Naive thymus-derived CD8-positive, alpha-beta T cell (primary cell): Measurements from ENCODE around the gene TOP3A. TPM values are rescaled to one million over a fixed set of nuclear protein-coding genes. Genes with fewer than 3 reads are reported as not detected.
A peak's percentile ranks its signal among the peaks of the same experiment; 100 is the strongest.

Experiments
- ATAC-seq, 2 donors: fragments of 150-1000 bp; cut with Tn5 transposase in 1 of 2; sonication (Bioruptor Pico), chemical (Tn5 transposase) in 1 of 2; 1 replicate in 1 of 2; 2 replicates in 1 of 2; pipeline ENCODE4 v1.10.0; 2021; ENCODE audit warnings: mild to moderate bottlenecking in 2 of 2, moderate library complexity in 2 of 2
- POLR2A ChIA-PET: fragments of 350-600 bp; sonication (Branson Sonifier 250); formaldehyde crosslinking; loops from one replicate; lab custom pipeline; 2021; ENCODE audit warnings: antibody characterized with exemption; lab: Charles Lee
- DNase-seq, 10 donors: peaks; one replicate each; pipeline versions ENCODE4 v3.0.0 to v3.0.0-alpha.2; 2020 to 2022
- H3K27ac Mint-ChIP-seq, 10 donors: one replicate each; pipeline ENCODE4 v1.8.0; 2020 to 2022; ENCODE audit warnings: mild to moderate bottlenecking in 10 of 10, mixed read lengths in 10 of 10, moderate library complexity in 4 of 10, inconsistent platforms in 1 of 10
- H3K27me3 Mint-ChIP-seq, 5 donors: one replicate each; pipeline ENCODE4 v1.8.0; 2021 to 2022; ENCODE audit warnings: mixed read lengths in 5 of 5
- H3K36me3 Mint-ChIP-seq, 3 donors: one replicate each; pipeline ENCODE4 v1.8.0; 2020 to 2022; ENCODE audit warnings: mixed read lengths in 3 of 3, mild to moderate bottlenecking in 2 of 3, inconsistent platforms in 1 of 3
- H3K4me1 Mint-ChIP-seq, 4 donors: one replicate each; pipeline ENCODE4 v1.8.0; 2021 to 2022; ENCODE audit warnings: mixed read lengths in 4 of 4
- H3K4me3 Mint-ChIP-seq, 10 donors: one replicate each; pipeline ENCODE4 v1.8.0; 2020 to 2022; ENCODE audit warnings: mild to moderate bottlenecking in 10 of 10, mixed read lengths in 10 of 10, moderate library complexity in 6 of 10, inconsistent platforms in 1 of 10
- H3K9me3 Mint-ChIP-seq, 9 donors: one replicate each; pipeline ENCODE4 v1.8.0; 2020 to 2022; ENCODE audit warnings: mixed read lengths in 9 of 9, mild to moderate bottlenecking in 3 of 9, inconsistent platforms in 1 of 9, moderate library complexity in 1 of 9
- polyA plus RNA-seq, 3 donors: library from polyadenylated mRNA; unstranded; fragments of 300-500 nt; fragmentation: Illumina TruSeq; gene quantifications; one replicate each; pipeline ENCODE4 v1.2.3, GENCODE V29; 2021
- total RNA-seq, 8 experiments: library from RNA in 2 of 8; stranded (reverse) in 2 of 8; gene quantifications; one replicate each; pipeline ENCODE4 v1.2.3 and lab custom pipeline; 2021 to 2026

TOP3A gene
- total and polyA plus RNA-seq, 5 experiments from 2014 or later = 9.0 to 49.7 (median 24.9) TPM

DNA sequence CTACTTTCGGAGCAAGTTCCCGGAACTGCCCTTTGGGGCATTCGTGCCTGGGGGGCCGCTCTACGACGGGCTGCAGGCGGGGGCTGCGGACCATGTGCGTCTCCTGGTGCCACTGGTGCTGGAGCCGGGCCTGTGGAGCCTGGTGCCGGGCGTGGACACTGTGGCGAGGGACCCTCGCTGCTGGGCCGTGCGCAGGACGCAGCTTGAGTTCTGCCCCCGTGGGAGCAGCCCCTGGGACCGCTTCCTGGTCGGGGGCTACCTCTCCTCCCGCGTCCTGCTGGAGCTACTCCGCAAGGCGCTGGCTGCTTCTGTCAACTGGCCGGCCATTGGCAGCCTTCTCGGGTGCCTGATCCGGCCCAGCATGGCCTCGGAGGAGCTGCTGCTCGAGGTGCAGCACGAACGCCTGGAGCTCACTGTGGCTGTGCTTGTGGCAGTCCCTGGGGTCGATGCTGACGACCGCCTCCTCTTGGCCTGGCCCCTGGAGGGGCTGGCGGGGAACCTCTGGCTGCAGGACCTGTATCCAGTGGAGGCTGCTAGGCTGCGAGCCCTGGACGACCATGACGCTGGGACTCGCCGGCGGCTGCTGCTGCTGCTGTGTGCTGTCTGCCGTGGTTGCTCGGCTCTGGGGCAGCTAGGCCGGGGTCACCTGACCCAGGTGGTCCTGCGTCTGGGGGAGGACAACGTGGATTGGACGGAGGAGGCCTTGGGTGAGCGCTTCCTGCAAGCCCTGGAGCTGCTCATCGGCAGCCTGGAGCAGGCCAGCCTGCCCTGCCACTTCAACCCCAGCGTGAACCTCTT, 50.7 kb downstream of the TOP3A start:
- DNase-seq (no peak), ATAC-seq (no peak)
- Mint-ChIP-seq H3K9me3 (no peaks in the 10 kb centered on the region), H3K4me1 (peaks cover 12 to 32% (median 27%) of the 10 kb centered on the region in 4 donors), H3K36me3 (peaks cover 0 to 16% (median 3%) of the 10 kb centered on the region in 3 donors), H3K27ac (no peak overlapping the region), H3K4me3 (no peak overlapping the region), H3K27me3 (no peaks in the 10 kb centered on the region)
- POLR2A ChIA-PET = interaction anchor here (0.6 to 1.2 kb wide), 3 partner anchors 42 to 51 kb away, joined by 4 to 5 read pairs (median 4); partner anchors contain the start of genes SMCR8 and TOP3A

DNA sequence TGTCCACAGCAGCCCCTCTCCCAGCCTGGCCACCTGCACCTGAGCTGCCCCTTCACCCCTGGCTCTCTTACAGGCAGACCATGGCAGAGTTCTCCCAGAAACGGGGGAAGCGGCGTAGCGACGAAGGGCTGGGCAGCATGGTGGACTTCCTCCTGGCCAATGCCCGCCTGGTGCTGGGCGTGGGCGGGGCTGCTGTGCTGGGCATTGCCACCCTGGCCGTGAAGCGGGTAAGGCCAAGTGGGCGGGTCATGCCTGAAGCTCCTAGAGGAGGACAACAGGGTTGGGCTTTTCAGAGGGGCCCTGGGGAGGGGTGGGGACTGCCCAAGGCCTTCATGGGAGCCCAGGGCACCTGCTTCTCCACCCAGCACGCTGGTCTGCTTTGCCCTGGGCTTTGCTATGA, 52.2 kb downstream of the TOP3A start:
- ATAC-seq = no peak
- Mint-ChIP-seq H3K27me3 (no peaks in the 10 kb centered on the region), H3K9me3 (no peaks in the 10 kb centered on the region), H3K36me3 (peaks cover 0 to 16% (median 3%) of the 10 kb centered on the region in 3 donors), H3K4me1 (peaks cover 15 to 37% (median 34%) of the 10 kb centered on the region in 4 donors), H3K4me3 (peak overlapping the region in 3 of 10 donors; percentile 33 to 88 (median 79)), H3K27ac (peak overlapping the region in 4 of 10 donors; percentile 20 to 95 (median 86))
- peak in 1 of 10 donors; percentile 59 for DNase-seq
- POLR2A ChIA-PET = interaction anchor here (0.7 to 4.1 kb wide), 3 partner anchors 12 to 52 kb away, joined by 3 to 20 read pairs (median 4); partner anchors contain the start of genes SMCR8 and TOP3A

DNA sequence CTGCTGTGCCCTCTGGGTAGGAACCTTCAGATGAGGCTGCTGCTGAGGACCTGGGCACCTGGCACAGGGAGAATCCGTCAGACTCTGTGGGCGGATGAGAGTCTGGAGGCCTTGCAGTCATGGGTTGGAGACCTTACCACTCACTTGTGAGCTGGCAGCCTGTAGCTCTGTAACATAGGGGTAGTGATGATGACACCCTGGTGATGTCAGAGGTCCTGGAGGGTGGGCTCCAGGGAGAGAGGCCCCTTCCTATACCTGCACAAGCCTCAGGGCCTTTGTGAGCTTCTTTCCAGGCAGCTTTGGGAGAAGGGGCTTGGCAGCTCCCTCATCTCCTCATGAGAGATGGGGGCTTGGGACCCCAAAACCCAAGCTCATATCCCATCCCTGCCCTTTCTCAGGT, 52.7 kb downstream of the TOP3A start:
- H3K36me3 Mint-ChIP-seq = peaks cover 0 to 16% (median 3%) of the 10 kb centered on the region in 3 donors
- H3K27me3 Mint-ChIP-seq = no peaks in the 10 kb centered on the region
- DNase-seq = no peak
- H3K4me1 Mint-ChIP-seq = peaks cover 15 to 40% (median 38%) of the 10 kb centered on the region in 4 donors
- no peak for ATAC-seq
- POLR2A ChIA-PET = interaction anchor here (0.7 to 4.1 kb wide), 2 partner anchors 12 to 53 kb away, joined by 3 to 20 read pairs; partner anchors contain the start of genes SMCR8 and TOP3A
- peak overlapping the region; percentile 76 to 88 (median 84) for H3K4me3 Mint-ChIP-seq
- no peaks in the 10 kb centered on the region for H3K9me3 Mint-ChIP-seq
- H3K27ac Mint-ChIP-seq = peak overlapping the region in 9 of 10 donors; percentile 79 to 95 (median 92)

DNA sequence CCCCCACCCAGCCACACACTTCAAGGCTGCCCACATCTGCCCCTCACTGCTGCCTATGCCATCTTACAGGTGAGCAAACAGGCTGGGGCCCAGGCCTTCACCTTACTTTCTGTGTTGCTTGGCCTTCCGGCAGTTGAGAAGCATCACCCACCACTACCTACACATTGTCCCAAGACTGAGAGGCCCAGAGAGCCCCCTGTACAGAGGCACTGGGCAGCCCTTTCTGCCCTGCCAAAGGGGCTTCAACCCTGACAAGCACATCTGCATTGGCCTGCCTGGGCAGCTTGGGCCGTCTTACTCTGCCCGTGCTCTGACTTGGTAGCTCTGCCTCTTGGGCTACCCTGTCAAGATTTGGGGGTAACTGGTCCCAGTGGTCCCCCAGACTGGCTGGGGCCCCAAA, 53.1 kb downstream of the TOP3A start:
- POLR2A ChIA-PET = interaction anchor here (1.2 to 4.1 kb wide), 3 partner anchors 8 to 53 kb away, joined by 4 to 20 read pairs (median 6); partner anchors contain the start of genes LLGL1, SMCR8 and TOP3A
- Mint-ChIP-seq H3K27me3 (no peaks in the 10 kb centered on the region), H3K27ac (peak overlapping the region; percentile 79 to 95 (median 92)), H3K4me1 (peaks cover 18 to 44% (median 42%) of the 10 kb centered on the region in 4 donors), H3K36me3 (peaks cover 0 to 17% (median 3%) of the 10 kb centered on the region in 3 donors), H3K4me3 (peak overlapping the region; percentile 76 to 88 (median 84)), H3K9me3 (no peaks in the 10 kb centered on the region)
- DNase-seq (peak in 1 of 10 donors; percentile 48), ATAC-seq (no peak)

DNA sequence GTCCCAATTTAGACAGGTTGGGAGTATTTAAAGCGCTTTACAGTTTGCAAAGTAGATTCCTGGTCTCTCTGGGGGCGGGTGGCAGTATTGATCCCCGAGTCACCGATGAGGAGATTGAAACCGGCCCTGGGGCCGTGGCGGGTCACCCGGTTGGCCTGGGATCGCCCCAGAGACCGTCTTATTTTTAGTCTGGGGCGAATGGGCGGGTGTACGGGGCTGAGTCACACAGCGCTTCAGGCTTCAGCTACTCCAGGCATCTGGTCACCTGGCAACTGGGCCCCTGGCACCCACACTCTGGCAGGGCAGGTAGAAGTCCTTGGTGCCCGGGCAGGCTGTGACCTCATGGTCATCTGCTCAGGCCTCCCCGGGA, 53.7 kb downstream of the TOP3A start:
- H3K36me3 Mint-ChIP-seq = peaks cover 0 to 18% (median 3%) of the 10 kb centered on the region in 3 donors
- H3K27ac Mint-ChIP-seq = peak overlapping the region; percentile 79 to 95 (median 92)
- H3K9me3 Mint-ChIP-seq = no peaks in the 10 kb centered on the region
- ATAC-seq (no peak), DNase-seq (peak in 2 of 10 donors; percentile 27 to 29)
- H3K4me3 Mint-ChIP-seq = peak overlapping the region; percentile 76 to 88 (median 84)
- peaks cover 18 to 50% (median 46%) of the 10 kb centered on the region in 4 donors for H3K4me1 Mint-ChIP-seq
- no peaks in the 10 kb centered on the region for H3K27me3 Mint-ChIP-seq
- POLR2A ChIA-PET = interaction anchor here (0.6 to 4.1 kb wide), 5 partner anchors 8 to 154 kb away, joined by 4 to 20 read pairs (median 6); partner anchors contain the start of genes ALKBH5, LLGL1, SMCR8 and TOP3A

DNA sequence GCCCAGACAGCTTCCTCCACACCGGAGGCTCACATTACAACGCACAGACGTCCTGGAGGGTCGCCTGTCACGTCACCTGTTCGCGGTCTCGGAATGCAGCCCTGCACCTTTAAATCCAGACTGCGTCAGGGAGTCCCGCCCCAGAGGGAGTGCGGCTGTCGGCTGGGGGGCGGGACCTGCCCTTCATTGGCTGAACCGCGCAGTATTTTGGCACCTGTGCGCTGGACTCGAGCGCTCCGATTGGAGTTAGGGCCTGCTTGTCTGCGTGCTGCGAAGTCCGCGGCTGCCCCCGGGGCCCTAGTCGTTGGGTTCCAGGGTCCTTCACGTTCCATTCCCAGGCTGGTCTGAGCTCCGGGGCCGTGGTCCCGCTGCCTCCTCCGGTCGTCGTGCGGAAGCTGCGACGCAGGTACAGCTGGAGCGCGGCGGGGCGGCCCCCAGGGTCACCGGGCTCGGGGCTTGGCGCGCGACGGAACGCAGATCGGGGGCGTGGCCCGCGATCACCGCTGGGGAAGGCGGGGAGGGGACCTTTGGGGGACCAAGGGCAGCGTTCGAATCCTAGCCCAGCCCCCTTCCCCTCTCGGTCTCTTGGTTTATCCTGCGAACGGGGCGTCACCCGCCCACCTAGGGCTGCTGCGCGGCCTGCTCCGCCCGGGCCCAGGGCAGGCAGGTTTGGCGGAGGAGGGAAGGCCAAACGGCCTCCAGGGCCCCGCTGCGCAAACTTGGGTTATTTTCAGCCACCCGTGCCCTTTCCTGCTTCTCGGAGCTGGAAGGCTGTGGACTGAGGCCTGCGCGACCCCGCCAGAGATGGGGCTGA, 54.3 kb downstream of the TOP3A start, which contains the start of gene MIEF2:
TSS of gene MIEF2 (plus strand) at position 331 of the 814 bp plus-strand sequence. CDS start 2,059 bp downstream, outside the sequence.
- Mint-ChIP-seq H3K9me3 (no peaks in the 10 kb centered on the region), H3K4me3 (peak within 1 kb of the TSS; percentile 76 to 88 (median 84)), H3K27ac (peak within 1 kb of the TSS; percentile 79 to 95 (median 92)), H3K4me1 (peaks cover 18 to 56% (median 52%) of the 10 kb centered on the region in 4 donors), H3K36me3 (peaks cover 0 to 18% (median 3%) of the 10 kb centered on the region in 3 donors), H3K27me3 (no peaks in the 10 kb centered on the region)
- DNase-seq (peak; percentile 87 to 96 (median 92)), ATAC-seq (peak; percentile 87 to 91)
- POLR2A ChIA-PET = interaction anchor here (0.6 to 4.1 kb wide), 5 partner anchors 9 to 154 kb away, joined by 4 to 20 read pairs (median 6); partner anchors contain the start of genes ALKBH5, LLGL1, SMCR8 and TOP3A

DNA sequence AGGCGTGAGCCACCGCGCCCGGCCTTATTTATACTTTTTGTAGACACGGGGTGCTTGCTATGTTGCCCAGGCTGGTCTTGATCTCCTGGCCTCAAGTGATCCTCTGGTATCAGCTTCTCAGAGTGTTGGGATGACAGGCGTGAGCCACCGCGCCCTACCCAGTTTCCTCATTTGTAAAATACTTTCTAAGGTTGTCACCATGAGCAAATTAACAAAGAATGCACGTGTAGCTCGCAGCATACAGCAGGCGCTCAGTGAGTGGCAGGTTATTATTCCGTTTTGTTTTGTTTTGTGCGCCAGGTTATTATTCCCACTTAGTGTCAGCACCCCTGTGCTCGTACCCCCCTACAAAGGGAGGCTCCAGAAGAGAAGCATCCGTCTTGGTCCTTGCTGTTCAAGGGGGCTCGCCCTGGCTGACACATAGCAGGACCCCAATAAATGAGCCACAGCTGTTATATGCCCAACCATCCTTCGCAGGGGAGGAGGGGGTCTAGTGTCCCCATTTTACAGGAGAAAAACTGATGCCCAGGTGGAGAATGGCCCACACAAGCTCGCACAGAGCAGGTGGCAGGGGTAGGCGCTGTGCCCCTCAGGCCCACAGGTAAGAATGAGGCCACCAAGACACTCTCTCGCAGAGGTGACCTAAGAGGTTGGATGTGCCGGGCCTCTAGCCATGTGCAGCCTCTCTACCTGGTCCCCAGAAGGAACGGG, 55.0 kb downstream of the TOP3A start:
- no peaks in the 10 kb centered on the region for H3K27me3 Mint-ChIP-seq
- H3K36me3 Mint-ChIP-seq = peaks cover 0 to 21% (median 3%) of the 10 kb centered on the region in 3 donors
- H3K9me3 Mint-ChIP-seq = no peaks in the 10 kb centered on the region
- H3K27ac Mint-ChIP-seq = peak overlapping the region; percentile 77 to 95 (median 92)
- no peak for DNase-seq
- peaks cover 18 to 59% (median 54%) of the 10 kb centered on the region in 4 donors for H3K4me1 Mint-ChIP-seq
- ATAC-seq = peak in 1 of 2 donors; percentile 2
- peak overlapping the region; percentile 76 to 88 (median 84) for H3K4me3 Mint-ChIP-seq
- POLR2A ChIA-PET = interaction anchor here (0.7 to 4.1 kb wide), 6 partner anchors 10 to 725 kb away, joined by 3 to 20 read pairs (median 5); partner anchors contain the start of genes ALKBH5, SMCR8 and TOP3A

DNA sequence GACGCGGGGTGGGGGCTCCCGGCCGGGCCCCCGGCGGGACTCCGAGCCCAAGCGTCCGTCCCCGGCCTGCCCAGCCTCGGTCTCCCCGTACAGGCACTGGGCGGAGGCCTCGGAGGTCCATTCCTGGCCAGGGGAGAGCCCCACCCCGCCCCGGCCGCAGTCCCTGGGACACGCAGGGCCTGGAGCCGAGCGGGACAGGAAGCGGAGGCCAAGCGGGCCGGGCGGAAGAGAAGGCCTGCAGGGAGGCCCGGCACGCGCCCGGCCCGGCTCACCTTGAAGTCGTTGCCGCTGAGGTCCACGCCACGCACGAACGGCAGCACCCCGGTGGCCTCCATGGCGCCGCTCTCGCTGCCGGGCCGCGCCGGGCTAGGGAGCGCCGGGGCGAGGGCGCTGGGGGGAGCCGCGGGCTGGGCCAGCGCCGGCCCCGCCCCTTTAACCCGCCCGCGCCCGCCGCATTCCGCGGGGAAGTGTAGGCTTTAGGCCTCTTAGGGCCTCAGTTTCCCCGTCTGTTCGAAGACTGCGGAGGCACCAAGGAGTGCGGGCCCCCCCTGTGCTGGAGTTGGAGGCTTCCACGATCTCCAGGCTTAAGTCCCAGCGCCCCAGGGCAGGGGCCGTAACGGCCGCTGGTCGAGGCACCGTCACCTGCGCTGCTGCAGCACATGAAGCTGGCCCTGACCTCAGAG, 56.3 kb downstream of the TOP3A start, which contains the start of gene FLII:
TSS of gene FLII (minus strand) at position 383 of the 683 bp plus-strand sequence. CDS start at position 335, 48 bp downstream.
- H3K4me1 Mint-ChIP-seq = peaks cover 18 to 59% (median 56%) of the 10 kb centered on the region in 4 donors

DNA sequence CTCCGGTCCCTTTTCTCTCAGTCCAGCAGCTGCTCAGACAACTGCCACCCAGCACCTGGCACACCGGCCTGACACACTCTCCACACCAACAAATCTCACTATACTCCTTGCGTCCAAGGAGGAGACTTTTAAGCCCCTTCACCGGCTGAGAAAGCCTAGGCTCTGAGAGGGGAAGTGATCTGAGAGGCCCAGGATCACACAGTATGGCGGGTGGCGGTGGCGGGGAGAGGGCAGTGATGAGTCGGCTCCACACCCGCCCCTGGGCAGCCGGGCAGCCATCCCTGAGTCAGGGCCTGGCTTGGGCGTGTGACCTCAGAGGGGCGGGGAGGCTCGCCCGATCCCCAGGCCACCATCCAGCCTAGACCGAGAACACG, 56.8 kb downstream of the TOP3A start:
- POLR2A ChIA-PET = no interaction called here
- Mint-ChIP-seq H3K9me3 (no peaks in the 10 kb centered on the region), H3K4me3 (peak overlapping the region; percentile 93 to 98 (median 96)), H3K27me3 (no peaks in the 10 kb centered on the region), H3K36me3 (peaks cover 0 to 29% (median 3%) of the 10 kb centered on the region in 3 donors), H3K4me1 (peaks cover 18 to 56% (median 52%) of the 10 kb centered on the region in 4 donors), H3K27ac (peak overlapping the region; percentile 86 to 99 (median 94))
- DNase-seq = peak in 8 of 10 donors; percentile 10 to 72 (median 37)
- peak; percentile 18 to 22 for ATAC-seq

More for the DNA sequence above, 56.3 kb downstream of the TOP3A start, which contains the start of gene FLII:
- DNase-seq = peak in 8 of 10 donors; percentile 37 to 62 (median 50)
- peak within 1 kb of the TSS; percentile 93 to 98 (median 96) for H3K4me3 Mint-ChIP-seq
- peak; percentile 35 to 43 for ATAC-seq
- H3K36me3 Mint-ChIP-seq = peaks cover 0 to 27% (median 5%) of the 10 kb centered on the region in 3 donors
- H3K27me3 Mint-ChIP-seq = no peaks in the 10 kb centered on the region
- H3K9me3 Mint-ChIP-seq = no peaks in the 10 kb centered on the region
- H3K27ac Mint-ChIP-seq = peak within 1 kb of the TSS; percentile 86 to 99 (median 94)
- POLR2A ChIA-PET = interaction anchor here (0.6 to 4.1 kb wide), 7 partner anchors 10 to 1081 kb away, joined by 3 to 20 read pairs (median 3); partner anchors contain the start of genes ALKBH5, SMCR8 and TOP3A

DNA sequence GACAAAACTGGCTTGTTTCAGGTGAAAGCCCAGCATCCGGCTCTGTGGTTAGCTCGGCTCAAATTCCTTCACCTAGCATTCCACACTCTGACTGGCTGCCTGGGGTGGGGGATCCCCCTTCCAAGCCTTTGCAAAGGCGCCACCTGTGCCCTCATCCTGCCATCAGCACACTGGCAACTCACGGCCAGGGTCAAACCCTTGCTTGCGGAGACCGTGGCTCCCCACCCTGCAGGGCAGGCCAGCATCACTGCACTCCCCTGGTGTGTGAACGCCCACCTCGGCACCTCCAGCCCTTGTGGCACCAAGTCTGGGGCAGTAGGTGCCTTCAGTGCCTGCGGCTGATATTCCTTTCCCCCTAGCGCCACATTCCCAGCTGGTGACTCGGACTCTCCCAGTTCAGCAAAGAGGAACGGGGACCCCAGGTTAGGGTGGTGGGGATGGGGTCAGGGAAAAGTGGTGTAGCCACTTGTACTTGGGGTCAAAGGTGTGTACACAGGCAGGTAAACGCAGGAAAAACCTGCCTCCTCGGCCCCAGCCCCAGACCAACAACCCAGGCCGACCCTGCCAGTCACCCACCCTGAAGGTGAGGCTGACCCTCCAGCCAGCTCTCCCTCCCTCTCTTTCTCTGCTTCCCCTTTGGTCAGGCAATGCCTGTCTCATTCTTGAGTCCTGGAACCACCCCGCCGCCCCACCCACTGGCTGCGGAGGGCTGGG, 57.4 kb downstream of the TOP3A start:
- Mint-ChIP-seq H3K9me3 (no peaks in the 10 kb centered on the region), H3K4me1 (peaks cover 17 to 53% (median 48%) of the 10 kb centered on the region in 4 donors), H3K4me3 (peak overlapping the region; percentile 93 to 98 (median 96)), H3K27ac (peak overlapping the region; percentile 86 to 99 (median 94)), H3K36me3 (peaks cover 0 to 34% (median 3%) of the 10 kb centered on the region in 3 donors), H3K27me3 (no peaks in the 10 kb centered on the region)
- ATAC-seq = no peak
- POLR2A ChIA-PET = no interaction called here
- peak in 1 of 10 donors; percentile 16 for DNase-seq
